HEK293 (cell line): ENCODE data around the gene RBPJL.
A peak's percentile ranks its signal among the peaks of the same experiment; 100 is the strongest.

Source experiments
- CTCF ChIA-PET: fragments of 350-600 bp; formaldehyde crosslinking; extraction: SDS; loops from one replicate; lab custom pipeline; 2021; ENCODE audit warnings: antibody characterized with exemption; lab: Yijun Ruan, JAX
- POLR2A ChIA-PET: fragments of 300-600 bp; formaldehyde crosslinking; extraction: SDS; loops from one replicate; lab custom pipeline; 2020; ENCODE audit warnings: antibody characterized with exemption, inconsistent platforms; lab: Yijun Ruan, JAX
- H3K27ac ChIP-seq: fragments of 200-500 bp; sonication (Bioruptor generic); 2 replicates; pipeline ENCODE4 v1.5.1; 2014; ENCODE audit warnings: low read depth, low read length, control low read depth, inconsistent platforms; ENCODE audit errors: extremely low read depth
- H3K36me3 ChIP-seq, 2 experiments: fragments of 200-500 bp in 1 of 2; sonication (Bioruptor generic) in 1 of 2; 1 replicate in 1 of 2; 2 replicates in 1 of 2; pipeline ENCODE4 v1.5.1; 2014 to 2017; ENCODE audit warnings: inconsistent platforms in 2 of 2, low read length in 2 of 2; ENCODE audit not compliant: control insufficient read depth in 2 of 2, insufficient read depth in 1 of 2
- H3K4me1 ChIP-seq: fragments of 200-500 bp; sonication (Bioruptor generic); 2 replicates; pipeline ENCODE4 v1.5.1; 2014; ENCODE audit warnings: mild to moderate bottlenecking, low read length, inconsistent platforms; ENCODE audit not compliant: control insufficient read depth, insufficient read depth
- H3K4me3 ChIP-seq: 2 replicates; pipeline ENCODE4 v1.5.1; 2011; ENCODE audit warnings: low read depth, mild to moderate bottlenecking, control low read depth, low read length, moderate library complexity
- H3K9me3 ChIP-seq: fragments of 200-500 bp; sonication (Bioruptor generic); 2 replicates; pipeline ENCODE4 v1.5.1; 2014; ENCODE audit warnings: low read depth, low read length, inconsistent platforms; ENCODE audit not compliant: control insufficient read depth, insufficient read depth
- BCL11B ChIP-seq: fragments of 450-650 bp; formaldehyde crosslinking; IDR thresholded peaks from 2 replicates; pipeline ENCODE4 v1.5.1; 2016; ENCODE audit warnings: low read depth, missing biosample characterization, missing genetic modification characterization
- GLIS1 ChIP-seq: fragments of 450-650 bp; formaldehyde crosslinking; IDR thresholded peaks from 2 replicates; pipeline ENCODE4 v1.5.1; 2016; ENCODE audit warnings: missing biosample characterization, missing genetic modification characterization
- HOXD13 ChIP-seq: sonication (generic); formaldehyde crosslinking; IDR thresholded peaks from 2 replicates; pipeline ENCODE4 v1.8.0; 2022; ENCODE audit warnings: missing genetic modification reagents, borderline replicate concordance
- KLF8 ChIP-seq: fragments of 450-650 bp; formaldehyde crosslinking; IDR thresholded peaks from 2 replicates; pipeline ENCODE4 v1.5.1; 2016; ENCODE audit warnings: missing biosample characterization, missing genetic modification characterization
- OVOL3 ChIP-seq: fragments of 450-650 bp; formaldehyde crosslinking; IDR thresholded peaks from 2 replicates; pipeline ENCODE4 v1.5.1; 2016; ENCODE audit warnings: missing biosample characterization, missing genetic modification characterization
- RBAK ChIP-seq: fragments of 450-650 bp; formaldehyde crosslinking; IDR thresholded peaks from 2 replicates; pipeline ENCODE4 v1.5.1; 2016; ENCODE audit warnings: missing biosample characterization, missing genetic modification characterization
- ZBTB20 ChIP-seq: fragments of 450-650 bp; formaldehyde crosslinking; IDR thresholded peaks from 2 replicates; pipeline ENCODE4 v1.5.1; 2016; ENCODE audit warnings: missing biosample characterization, missing genetic modification characterization
- ZNF112 ChIP-seq: fragments of 450-650 bp; formaldehyde crosslinking; IDR thresholded peaks from 2 replicates; pipeline ENCODE4 v1.5.0; 2017; ENCODE audit warnings: missing biosample characterization, missing genetic modification characterization
- ZNF133 ChIP-seq: fragments of 450-650 bp; formaldehyde crosslinking; IDR thresholded peaks from 2 replicates; pipeline ENCODE4 v1.5.1; 2016; ENCODE audit warnings: missing biosample characterization, missing genetic modification characterization
- ZNF138 ChIP-seq: fragments of 450-650 bp; formaldehyde crosslinking; IDR thresholded peaks from 2 replicates; pipeline ENCODE4 v1.5.1; 2016; ENCODE audit warnings: missing biosample characterization, missing genetic modification characterization, borderline replicate concordance
- ZNF155 ChIP-seq: fragments of 450-650 bp; formaldehyde crosslinking; IDR thresholded peaks from 2 replicates; pipeline ENCODE4 v1.5.1; 2016; ENCODE audit warnings: missing biosample characterization, missing genetic modification characterization
- ZNF157 ChIP-seq: fragments of 450-650 bp; formaldehyde crosslinking; IDR thresholded peaks from 2 replicates; pipeline ENCODE4 v1.5.1; 2016; ENCODE audit warnings: missing biosample characterization, missing genetic modification characterization
- ZNF16 ChIP-seq: fragments of 450-650 bp; formaldehyde crosslinking; IDR thresholded peaks from 2 replicates; pipeline ENCODE4 v1.5.1; 2016; ENCODE audit warnings: low read depth, missing biosample characterization, missing genetic modification characterization
- ZNF211 ChIP-seq: fragments of 450-650 bp; formaldehyde crosslinking; IDR thresholded peaks from 2 replicates; pipeline ENCODE4 v1.5.1; 2016; ENCODE audit warnings: low read depth, missing biosample characterization, missing genetic modification characterization
- ZNF354C ChIP-seq: fragments of 450-650 bp; formaldehyde crosslinking; IDR thresholded peaks from 2 replicates; pipeline ENCODE4 v1.5.1; 2016; ENCODE audit warnings: missing biosample characterization, missing genetic modification characterization, low read depth, borderline replicate concordance
- ZNF391 ChIP-seq: fragments of 450-650 bp; formaldehyde crosslinking; IDR thresholded peaks from 2 replicates; pipeline ENCODE4 v1.5.1; 2016; ENCODE audit warnings: low read depth, missing biosample characterization, missing genetic modification characterization, borderline replicate concordance
- ZNF501 ChIP-seq: fragments of 450-650 bp; formaldehyde crosslinking; IDR thresholded peaks from 2 replicates; pipeline ENCODE4 v1.5.1; 2016; ENCODE audit warnings: missing biosample characterization, missing genetic modification characterization
- ZNF521 ChIP-seq: fragments of 450-650 bp; formaldehyde crosslinking; IDR thresholded peaks from 2 replicates; pipeline ENCODE4 v1.5.1; 2017; ENCODE audit warnings: missing biosample characterization, mild to moderate bottlenecking, missing genetic modification characterization
- ZNF560 ChIP-seq: fragments of 450-650 bp; formaldehyde crosslinking; IDR thresholded peaks from 2 replicates; pipeline ENCODE4 v1.5.1; 2017; ENCODE audit warnings: missing biosample characterization, missing genetic modification characterization, borderline replicate concordance
- ZNF658 ChIP-seq: fragments of 450-650 bp; formaldehyde crosslinking; IDR thresholded peaks from 2 replicates; pipeline ENCODE4; 2016; ENCODE audit warnings: missing biosample characterization, missing genetic modification characterization
- ZNF777 ChIP-seq: fragments of 450-650 bp; formaldehyde crosslinking; IDR thresholded peaks from 2 replicates; pipeline ENCODE4 v1.5.1; 2017; ENCODE audit warnings: missing biosample characterization, missing genetic modification characterization, borderline replicate concordance
- ZXDB ChIP-seq: fragments of 450-650 bp; formaldehyde crosslinking; IDR thresholded peaks from 2 replicates; pipeline ENCODE4 v1.5.1; 2016; ENCODE audit warnings: missing biosample characterization, missing genetic modification characterization
- TF ChIP-seq, protein P1 (sequence below): fragments of 450-650 bp; formaldehyde crosslinking; IDR thresholded peaks from 2 replicates; pipeline ENCODE4 v1.5.1; 2016; ENCODE audit warnings: missing biosample characterization, missing genetic modification characterization
- TF ChIP-seq, protein P2 (sequence below): fragments of 450-650 bp; formaldehyde crosslinking; IDR thresholded peaks from 2 replicates; pipeline ENCODE4 v1.5.1; 2016; ENCODE audit warnings: missing biosample characterization, missing genetic modification characterization, borderline replicate concordance
- TF ChIP-seq, protein P3 (sequence below): fragments of 450-650 bp; formaldehyde crosslinking; IDR thresholded peaks from 2 replicates; pipeline ENCODE4 v1.5.1; 2016; ENCODE audit warnings: missing biosample characterization, missing genetic modification characterization

Gene RBPJL

DNA sequence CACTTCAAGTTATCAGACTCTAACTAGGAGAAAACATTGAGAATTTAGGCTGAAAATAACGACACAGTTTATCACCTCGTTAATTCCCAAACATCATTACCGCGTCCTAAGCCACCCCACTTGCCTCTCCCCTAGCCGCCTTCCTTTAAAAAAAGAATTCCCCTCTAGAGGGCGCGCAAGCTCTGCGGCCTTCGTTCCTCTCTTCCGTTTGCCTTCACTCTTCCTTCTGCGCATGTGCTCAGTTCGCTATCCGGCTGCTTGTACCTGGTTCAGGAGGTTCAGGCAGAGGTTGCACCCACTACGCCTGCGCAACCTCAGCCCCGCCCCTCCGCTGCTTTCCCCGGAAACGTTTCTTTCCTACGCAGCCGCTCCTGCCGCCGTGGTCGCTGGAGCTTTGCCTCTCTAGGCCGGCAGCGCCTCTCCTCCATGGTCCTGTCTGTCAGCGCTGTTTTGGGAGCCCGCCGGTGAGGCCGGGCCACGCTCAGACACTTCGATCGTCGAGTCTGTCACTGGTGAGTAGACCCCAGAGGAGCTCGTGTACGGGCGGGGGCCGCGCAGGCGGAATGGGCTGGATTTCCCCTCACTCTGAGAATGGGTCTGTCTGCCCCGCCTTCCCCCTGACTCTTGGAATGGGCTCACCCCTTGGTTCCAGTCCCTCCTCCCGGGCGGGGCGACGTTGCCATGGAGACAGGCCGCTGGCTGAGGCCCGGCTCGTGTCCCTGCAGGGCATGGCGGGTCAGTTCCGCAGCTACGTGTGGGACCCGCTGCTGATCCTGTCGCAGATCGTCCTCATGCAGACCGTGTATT lies 56.4 kb downstream of the RBPJL start, which contains the start of gene SYS1 (continued):
- TF ChIP-seq KLF8 (peak; percentile 83; the same call in 1 of the 2 replicates), ZNF658 (tag by site-specific recombination) (no peak), ZNF391 (tag by site-specific recombination) (no peak), HOXD13 (no peak), ZXDB (tag by site-specific recombination) (peak; percentile 95), RBAK (no peak), OVOL3 (no peak), GLIS1 (tag by site-specific recombination) (no peak; the same call in none of the 2 replicates), ZNF112 (tag by site-specific recombination) (no peak), ZNF354C (tag by site-specific recombination) (no peak)
- TF ChIP-seq, protein P1, sequence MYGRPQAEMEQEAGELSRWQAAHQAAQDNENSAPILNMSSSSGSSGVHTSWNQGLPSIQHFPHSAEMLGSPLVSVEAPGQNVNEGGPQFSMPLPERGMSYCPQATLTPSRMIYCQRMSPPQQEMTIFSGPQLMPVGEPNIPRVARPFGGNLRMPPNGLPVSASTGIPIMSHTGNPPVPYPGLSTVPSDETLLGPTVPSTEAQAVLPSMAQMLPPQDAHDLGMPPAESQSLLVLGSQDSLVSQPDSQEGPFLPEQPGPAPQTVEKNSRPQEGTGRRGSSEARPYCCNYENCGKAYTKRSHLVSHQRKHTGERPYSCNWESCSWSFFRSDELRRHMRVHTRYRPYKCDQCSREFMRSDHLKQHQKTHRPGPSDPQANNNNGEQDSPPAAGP (tag by site-specific recombination): peak; percentile 89

DNA sequence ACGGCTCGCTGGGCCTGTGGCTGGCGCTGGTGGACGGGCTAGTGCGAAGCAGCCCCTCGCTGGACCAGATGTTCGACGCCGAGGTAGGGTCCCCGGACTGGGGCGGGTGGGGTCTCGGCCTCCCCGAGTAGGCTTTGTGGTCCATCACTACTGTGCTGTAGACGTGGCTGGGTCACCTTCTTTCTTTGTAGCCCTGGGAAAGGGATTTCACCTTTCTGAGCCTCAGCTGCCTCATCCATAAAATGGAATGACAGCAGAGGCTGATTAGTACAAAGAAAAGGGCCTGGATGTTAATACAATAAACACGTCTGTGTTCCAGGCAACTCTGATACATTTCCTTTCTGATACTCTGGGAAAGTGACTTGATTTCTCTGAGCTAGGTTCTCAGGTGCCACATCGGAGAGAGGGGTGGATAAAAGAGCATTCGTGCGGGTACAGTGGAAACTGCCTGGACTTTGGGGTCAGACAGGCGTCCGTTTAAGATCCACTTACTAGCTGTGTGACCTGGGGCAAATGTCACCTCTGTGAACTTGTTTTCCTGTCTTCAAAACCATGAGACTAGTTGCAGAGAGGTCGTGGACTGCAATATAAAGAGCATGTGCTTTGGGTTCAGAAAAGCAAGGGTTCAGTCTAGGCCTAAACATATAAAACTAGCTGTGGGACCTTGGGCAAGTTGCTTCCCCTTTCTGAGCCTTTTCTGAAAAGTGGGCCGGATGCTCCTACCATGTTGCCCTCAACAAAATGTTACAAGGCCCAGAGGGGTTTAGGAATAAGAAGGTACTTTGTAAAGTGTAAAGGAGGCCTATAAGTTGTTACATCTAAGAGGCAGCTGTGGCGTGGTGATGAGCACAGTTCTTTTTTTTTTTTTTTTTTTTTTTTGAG lies 57.2 kb downstream of the RBPJL start:
- TF ChIP-seq ZNF16 (tag by site-specific recombination): no peak
- TF ChIP-seq, protein P2, sequence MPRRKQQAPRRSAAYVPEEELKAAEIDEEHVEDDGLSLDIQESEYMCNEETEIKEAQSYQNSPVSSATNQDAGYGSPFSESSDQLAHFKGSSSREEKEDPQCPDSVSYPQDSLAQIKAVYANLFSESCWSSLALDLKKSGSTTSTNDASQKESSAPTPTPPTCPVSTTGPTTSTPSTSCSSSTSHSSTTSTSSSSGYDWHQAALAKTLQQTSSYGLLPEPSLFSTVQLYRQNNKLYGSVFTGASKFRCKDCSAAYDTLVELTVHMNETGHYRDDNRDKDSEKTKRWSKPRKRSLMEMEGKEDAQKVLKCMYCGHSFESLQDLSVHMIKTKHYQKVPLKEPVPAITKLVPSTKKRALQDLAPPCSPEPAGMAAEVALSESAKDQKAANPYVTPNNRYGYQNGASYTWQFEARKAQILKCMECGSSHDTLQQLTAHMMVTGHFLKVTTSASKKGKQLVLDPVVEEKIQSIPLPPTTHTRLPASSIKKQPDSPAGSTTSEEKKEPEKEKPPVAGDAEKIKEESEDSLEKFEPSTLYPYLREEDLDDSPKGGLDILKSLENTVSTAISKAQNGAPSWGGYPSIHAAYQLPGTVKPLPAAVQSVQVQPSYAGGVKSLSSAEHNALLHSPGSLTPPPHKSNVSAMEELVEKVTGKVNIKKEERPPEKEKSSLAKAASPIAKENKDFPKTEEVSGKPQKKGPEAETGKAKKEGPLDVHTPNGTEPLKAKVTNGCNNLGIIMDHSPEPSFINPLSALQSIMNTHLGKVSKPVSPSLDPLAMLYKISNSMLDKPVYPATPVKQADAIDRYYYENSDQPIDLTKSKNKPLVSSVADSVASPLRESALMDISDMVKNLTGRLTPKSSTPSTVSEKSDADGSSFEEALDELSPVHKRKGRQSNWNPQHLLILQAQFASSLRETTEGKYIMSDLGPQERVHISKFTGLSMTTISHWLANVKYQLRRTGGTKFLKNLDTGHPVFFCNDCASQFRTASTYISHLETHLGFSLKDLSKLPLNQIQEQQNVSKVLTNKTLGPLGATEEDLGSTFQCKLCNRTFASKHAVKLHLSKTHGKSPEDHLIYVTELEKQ: no peak
- no peak for TF ChIP-seq GLIS1 (tag by site-specific recombination)
- TF ChIP-seq ZNF658 (tag by site-specific recombination): no peak
- no peak for TF ChIP-seq ZNF521 (tag by site-specific recombination)
- TF ChIP-seq BCL11B (tag by site-specific recombination): no peak
- TF ChIP-seq ZNF133 (tag by site-specific recombination): no peak
- TF ChIP-seq ZNF157 (tag by site-specific recombination): no peak
- TF ChIP-seq ZNF501 (tag by site-specific recombination): no peak
- TF ChIP-seq ZNF155 (tag by site-specific recombination): no peak
- TF ChIP-seq ZNF777 (tag by site-specific recombination): no peak
- TF ChIP-seq ZNF211 (tag by site-specific recombination): no peak
- TF ChIP-seq ZNF560 (tag by site-specific recombination): no peak
- no peak for TF ChIP-seq ZNF138 (tag by site-specific recombination)
- TF ChIP-seq, protein P3, sequence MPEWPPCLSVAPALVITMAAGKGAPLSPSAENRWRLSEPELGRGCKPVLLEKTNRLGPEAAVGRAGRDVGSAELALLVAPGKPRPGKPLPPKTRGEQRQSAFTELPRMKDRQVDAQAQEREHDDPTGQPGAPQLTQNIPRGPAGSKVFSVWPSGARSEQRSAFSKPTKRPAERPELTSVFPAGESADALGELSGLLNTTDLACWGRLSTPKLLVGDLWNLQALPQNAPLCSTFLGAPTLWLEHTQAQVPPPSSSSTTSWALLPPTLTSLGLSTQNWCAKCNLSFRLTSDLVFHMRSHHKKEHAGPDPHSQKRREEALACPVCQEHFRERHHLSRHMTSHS (tag by site-specific recombination): no peak
- no peak for TF ChIP-seq ZBTB20
- Histone ChIP-seq H3K9me3 (no peaks in the 10 kb centered on the region), H3K36me3 (peaks cover 0 to 39% of the 10 kb centered on the region in 2 experiments; a peak in 1 of 3 replicates), H3K4me1 (no peaks in the 10 kb centered on the region; the same call in 1 of the 2 replicates), H3K27ac (peak overlapping the region; percentile 31; the same call in 1 of the 2 replicates), H3K4me3 (peak overlapping the region; percentile 66)
- ChIA-PET CTCF (interaction anchor here (0.6 to 6.5 kb wide), 25 partner anchors 10 to 1808 kb away, joined by 3 to 92 read pairs (median 5); no protein-coding TSS in a partner anchor), POLR2A (interaction anchor here (0.6 to 2.4 kb wide), 17 partner anchors 8 to 428 kb away, joined by 3 to 31 read pairs (median 6); partner anchors contain the start of genes DBNDD2, DNTTIP1, PIGT and SDC4)
